DMS114 treated with DMSO at 0.1 percent for 48 hours (cell line): ENCODE data around the gene CD7.

Experiments
- DNase-seq: peaks from one replicate; lab custom pipeline; 2025; ENCODE audit not compliant: unreplicated experiment; lab: John Stamatoyannopoulos, UW

The CD7 gene

GRCh38 chr17:82298538-82299421 lies 18.6 kb downstream of the CD7 start:
- DNase-seq: no peak

GRCh38 chr17:82297714-82298537 lies 19.5 kb downstream of the CD7 start:
- no peak for DNase-seq

GRCh38 chr17:82297280-82297713 lies 20.1 kb downstream of the CD7 start:
- no peak for DNase-seq

- DNase-seq: no peak
These were observed 20.7 kb downstream of the CD7 start for GRCh38 chr17:82296511-82297279.

GRCh38 chr17:82295472-82295814 lies 22.0 kb downstream of the CD7 start:
- no peak for DNase-seq

- DNase-seq: no peak
These were observed 23.2 kb downstream of the CD7 start for GRCh38 chr17:82294064-82294773.

- peak; percentile 94 for DNase-seq
These were observed 24.9 kb downstream of the CD7 start for GRCh38 chr17:82292251-82293154.

- no peak for DNase-seq
These were observed 25.7 kb downstream of the CD7 start for GRCh38 chr17:82291582-82292250.

GRCh38 chr17:82287868-82288801 lies 29.3 kb downstream of the CD7 start:
- no peak for DNase-seq

GRCh38 chr17:82287013-82287867 lies 30.2 kb downstream of the CD7 start:
- no peak for DNase-seq

GRCh38 chr17:82285141-82285540 lies 32.3 kb downstream of the CD7 start:
- no peak for DNase-seq

GRCh38 chr17:82283208-82283749 lies 34.1 kb downstream of the CD7 start:
- DNase-seq: no peak

- DNase-seq: no peak
These were observed 34.9 kb downstream of the CD7 start for GRCh38 chr17:82282239-82283207.

- DNase-seq: no peak
These were observed 35.7 kb downstream of the CD7 start for GRCh38 chr17:82281502-82282238.

GRCh38 chr17:82281076-82281475 lies 36.3 kb downstream of the CD7 start:
- no peak for DNase-seq
